ENCODE data around the gene SELENOV. TPM values are rescaled to one million over a fixed set of nuclear protein-coding genes. Genes with fewer than 3 reads are reported as not detected.

SELENOV gene
- total RNA-seq, 4 donors from 2014 or later, result 2.5 to 4.4 (median 3.3) TPM

DNA sequence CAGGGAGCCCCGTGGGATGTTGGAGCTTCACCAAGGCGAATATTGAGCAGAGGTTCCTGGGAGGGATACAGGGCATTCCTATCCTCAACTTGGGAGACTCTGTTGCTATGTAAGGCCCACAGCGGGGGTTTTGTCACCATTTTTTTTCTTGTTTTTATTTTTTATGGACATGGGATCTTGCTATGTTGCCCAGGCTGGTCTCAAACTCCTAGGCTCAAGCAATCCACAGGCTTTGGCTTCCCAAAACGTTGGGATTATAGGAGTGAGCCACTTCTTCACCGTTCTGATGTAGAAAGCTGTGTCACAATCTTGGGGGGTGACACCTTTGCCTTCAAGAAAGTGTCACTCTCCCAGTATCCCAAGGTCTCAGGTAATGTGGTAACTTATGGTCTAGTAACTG lies 13.6 kb upstream of the SELENOV start:
- no peak for DNase-seq
- TF ChIP-seq, protein P1, sequence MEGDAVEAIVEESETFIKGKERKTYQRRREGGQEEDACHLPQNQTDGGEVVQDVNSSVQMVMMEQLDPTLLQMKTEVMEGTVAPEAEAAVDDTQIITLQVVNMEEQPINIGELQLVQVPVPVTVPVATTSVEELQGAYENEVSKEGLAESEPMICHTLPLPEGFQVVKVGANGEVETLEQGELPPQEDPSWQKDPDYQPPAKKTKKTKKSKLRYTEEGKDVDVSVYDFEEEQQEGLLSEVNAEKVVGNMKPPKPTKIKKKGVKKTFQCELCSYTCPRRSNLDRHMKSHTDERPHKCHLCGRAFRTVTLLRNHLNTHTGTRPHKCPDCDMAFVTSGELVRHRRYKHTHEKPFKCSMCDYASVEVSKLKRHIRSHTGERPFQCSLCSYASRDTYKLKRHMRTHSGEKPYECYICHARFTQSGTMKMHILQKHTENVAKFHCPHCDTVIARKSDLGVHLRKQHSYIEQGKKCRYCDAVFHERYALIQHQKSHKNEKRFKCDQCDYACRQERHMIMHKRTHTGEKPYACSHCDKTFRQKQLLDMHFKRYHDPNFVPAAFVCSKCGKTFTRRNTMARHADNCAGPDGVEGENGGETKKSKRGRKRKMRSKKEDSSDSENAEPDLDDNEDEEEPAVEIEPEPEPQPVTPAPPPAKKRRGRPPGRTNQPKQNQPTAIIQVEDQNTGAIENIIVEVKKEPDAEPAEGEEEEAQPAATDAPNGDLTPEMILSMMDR (IDR thresholded peaks at IDR 0.05), result no peak
- no peak for TF ChIP-seq POLR2A (IDR thresholded peaks at IDR 0.05)

GRCh38 chr19:39502640-39503417 lies 12.1 kb upstream of the SELENOV start:
- intact Hi-C loops (cut with DNase I), result no loop called here
- Histone ChIP-seq H3K27ac (no peak overlapping the region), H3K36me3 (no peaks in the 10 kb centered on the region), H3K4me1 (peaks cover 5 to 28% of the 10 kb centered on the region in 2 donors), H3K27me3 (peaks cover 8% of the 10 kb centered on the region), H3K4me3 (replicated peaks in 1 of 3) (no peak overlapping the region), H3K9me3 (no peaks in the 10 kb centered on the region)
- peak; percentile 57 to 58 for DNase-seq
- WGBS, 2 donors, result 36 to 48% methylated on average over 11 to 13 of the region's 69 CpGs
- TF ChIP-seq, protein P1 (IDR thresholded peaks at IDR 0.05), result peak in 5 of 6 experiments; percentile 31 to 92 (median 77)
- no peak for TF ChIP-seq POLR2A (IDR thresholded peaks at IDR 0.05)

More for the DNA sequence above, 13.6 kb upstream of the SELENOV start:
- peaks cover 0 to 24% of the 10 kb centered on the region in 2 donors for H3K4me1 ChIP-seq
- H3K4me3 ChIP-seq (replicated peaks in 1 of 3), result no peak overlapping the region
- intact Hi-C loops (cut with DNase I), result no loop called here
- H3K36me3 ChIP-seq, result no peaks in the 10 kb centered on the region
- no peak overlapping the region for H3K27ac ChIP-seq
- WGBS, 2 donors, result 74% methylated on average over 5 of the region's 5 CpGs
- H3K9me3 ChIP-seq, result no peaks in the 10 kb centered on the region
- H3K27me3 ChIP-seq, result peaks cover 12% of the 10 kb centered on the region

DNA sequence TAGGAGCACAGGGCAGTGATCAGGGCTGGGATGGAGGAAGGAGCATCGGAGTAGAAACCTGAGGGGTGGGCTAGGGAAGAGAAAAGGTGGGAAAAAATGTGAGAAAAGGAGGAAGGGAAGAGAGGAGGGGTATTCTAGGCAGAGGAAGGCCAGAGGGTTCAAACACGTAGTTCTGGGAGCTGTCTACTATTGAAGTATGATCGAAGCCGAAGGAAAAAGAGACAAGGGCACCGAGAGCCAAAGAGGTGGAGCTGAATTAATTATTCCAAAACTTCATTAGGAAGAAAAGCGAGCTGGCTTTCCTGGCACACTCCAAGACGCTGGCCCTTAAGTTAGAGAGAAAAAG lies 8.4 kb upstream of the SELENOV start:
- TF ChIP-seq, protein P1 (IDR thresholded peaks at IDR 0.05), result no peak
- no peak for TF ChIP-seq POLR2A (IDR thresholded peaks at IDR 0.05)
- H3K4me1 ChIP-seq, result peaks cover 5 to 13% of the 10 kb centered on the region in 2 donors
- no peak overlapping the region for H3K4me3 ChIP-seq (replicated peaks in 1 of 3)
- intact Hi-C loops (cut with DNase I), result no loop called here
- no peak for DNase-seq
- no peaks in the 10 kb centered on the region for H3K36me3 ChIP-seq
- H3K27me3 ChIP-seq, result peaks cover 5% of the 10 kb centered on the region
- no peaks in the 10 kb centered on the region for H3K9me3 ChIP-seq
- H3K27ac ChIP-seq, result no peak overlapping the region
- 54 to 58% methylated on average over 7 of the region's 7 CpGs for WGBS, 2 donors

GRCh38 chr19:39506944-39507714 lies 7.8 kb upstream of the SELENOV start:
- H3K9me3 ChIP-seq, result no peaks in the 10 kb centered on the region
- H3K4me3 ChIP-seq (replicated peaks in 1 of 3), result peak overlapping the region in 1 of 3 donors; percentile 28
- no peak overlapping the region for H3K27ac ChIP-seq
- H3K27me3 ChIP-seq, result peaks cover 5% of the 10 kb centered on the region
- WGBS, 2 donors, result 2 to 5% methylated on average over 11 to 32 of the region's 96 CpGs
- no peaks in the 10 kb centered on the region for H3K36me3 ChIP-seq
- TF ChIP-seq POLR2A (IDR thresholded peaks at IDR 0.05), result no peak
- TF ChIP-seq, protein P1 (IDR thresholded peaks at IDR 0.05), result no peak
- H3K4me1 ChIP-seq, result peaks cover 5 to 13% of the 10 kb centered on the region in 2 donors
- peak; percentile 35 to 42 for DNase-seq
- intact Hi-C loops (cut with DNase I), result no loop called here

All from thyroid gland (tissue), 4 donors.